ENCODE measurements around the gene LRP5.
"Not testable (repeated sequence)": the region's sequence is repeated elsewhere in the genome, so short reads cannot be mapped to it uniquely, and the experiment has no call there.

DNA sequence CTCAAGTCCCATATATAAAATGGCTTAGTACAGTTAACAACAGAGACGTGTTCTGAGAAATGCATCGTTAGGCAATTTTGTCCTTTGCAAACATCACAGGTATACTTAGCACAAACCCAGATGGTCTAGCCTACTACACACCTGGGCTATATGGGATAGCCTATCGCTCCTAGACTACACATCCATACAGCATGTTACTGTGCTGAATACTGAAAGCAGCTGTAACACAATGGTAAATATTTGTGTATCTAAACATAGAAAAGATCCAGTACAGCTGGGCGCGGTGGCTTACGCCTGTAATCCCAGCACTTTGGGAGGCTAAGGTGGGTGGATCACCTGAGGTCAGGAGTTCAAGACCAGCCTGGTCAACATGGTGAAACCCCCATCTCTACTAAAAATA, 145.9 kb downstream of the LRP5 start:
- not testable (repeated sequence) for TF ChIP-seq POLR2AphosphoS5 (IDR thresholded peaks at IDR 0.05; ENCODE audit: low read depth, low read length); POLR2A (IDR thresholded peaks at IDR 0.05; ENCODE audit: low read depth, low read length); TAF1 (IDR thresholded peaks at IDR 0.05; ENCODE audit: borderline replicate concordance, low read depth, low read length)

Data from GM12892 (cell line).